ENCODE data around the gene PSMC4. TPM values are rescaled to one million over a fixed set of nuclear protein-coding genes. Genes with fewer than 3 reads are reported as not detected.

Gene PSMC4
- polyA plus RNA-seq, 1 of the 3 experiments (the other 2 are of a cell fraction): 173 TPM

- Histone ChIP-seq H3K79me2 (ENCODE audit: insufficient read depth) (peaks cover 28% of the 10 kb centered on the region), H2AFZ (ENCODE audit: low read depth) (no peak overlapping the region), H4K20me1 (ENCODE audit: insufficient read depth) (no peaks in the 10 kb centered on the region), H3K4me3 (ENCODE audit: low read depth in 2 of 2, low read length in 1 of 2) (no peak overlapping the region), H3K9me3 (no peaks in the 10 kb centered on the region), H3K27ac (ENCODE audit: low read depth in 2 of 2, low read length in 1 of 2) (no peak overlapping the region), H3K4me2 (no peak overlapping the region), H3K27me3 (ENCODE audit: insufficient read depth) (no peaks in the 10 kb centered on the region), H3K36me3 (replicated peaks in 1 of 2; ENCODE audit: control insufficient read depth in 1 of 2, insufficient read depth in 2 of 2, low read length in 1 of 2) (peaks cover 11 to 12% of the 10 kb centered on the region in 2 experiments), H3K9me2 (no peaks in the 10 kb centered on the region), H3F3A (replicated peaks; ENCODE audit: insufficient read depth) (peaks cover 3% of the 10 kb centered on the region), H3K9ac (no peak overlapping the region), H3K4me1 (ENCODE audit: control insufficient read depth in 1 of 2, insufficient read depth in 2 of 2, low read depth in 1 of 2, low read length in 1 of 2) (peaks cover 8 to 12% of the 10 kb centered on the region in 2 experiments; a peak in 2 of 4 replicates)
- TF ChIP-seq RCOR1 (IDR thresholded peaks at IDR 0.05; ENCODE audit: low read length): no peak
- WGBS (ENCODE audit: low lambda C conversion rate): 98% methylated on average over 15 of the region's 15 CpGs
- DNase-seq: no peak
- CTCF ChIA-PET: interaction anchor here (0.7 to 2.8 kb wide), 3 partner anchors 125 to 176 kb away, joined by 3 to 19 read pairs (median 13); no protein-coding TSS in a partner anchor
- POLR2A ChIA-PET: no interaction called here
These were observed 2.2 kb upstream of the PSMC4 start for GRCh38 chr19:39968789-39969188.

GRCh38 chr19:39969266-39969665 lies 1.7 kb upstream of the PSMC4 start:
- Histone ChIP-seq H3K9ac (no peak overlapping the region), H3K4me2 (peak overlapping the region; percentile 77; the same call in 1 of the 2 replicates), H3K27me3 (ENCODE audit: insufficient read depth) (no peaks in the 10 kb centered on the region), H2AFZ (ENCODE audit: low read depth) (no peak overlapping the region), H3K4me1 (ENCODE audit: control insufficient read depth in 1 of 2, insufficient read depth in 2 of 2, low read depth in 1 of 2, low read length in 1 of 2) (peaks cover 8 to 12% of the 10 kb centered on the region in 2 experiments; a peak in 2 of 4 replicates), H3K4me3 (ENCODE audit: low read depth in 2 of 2, low read length in 1 of 2) (no peak overlapping the region), H3F3A (replicated peaks; ENCODE audit: insufficient read depth) (peaks cover 3% of the 10 kb centered on the region), H4K20me1 (ENCODE audit: insufficient read depth) (no peaks in the 10 kb centered on the region), H3K9me2 (no peaks in the 10 kb centered on the region), H3K79me2 (ENCODE audit: insufficient read depth) (peaks cover 30% of the 10 kb centered on the region), H3K9me3 (no peaks in the 10 kb centered on the region), H3K36me3 (replicated peaks in 1 of 2; ENCODE audit: control insufficient read depth in 1 of 2, insufficient read depth in 2 of 2, low read length in 1 of 2) (peaks cover 14 to 16% of the 10 kb centered on the region in 2 experiments), H3K27ac (ENCODE audit: low read depth in 2 of 2, low read length in 1 of 2) (no peak overlapping the region)
- no peak for DNase-seq
- no peak for TF ChIP-seq USF1 (IDR thresholded peaks at IDR 0.05; ENCODE audit: borderline replicate concordance, low read depth)
- TF ChIP-seq MXI1 (IDR thresholded peaks at IDR 0.05; ENCODE audit: low read depth, low read length): no peak
- no peak for TF ChIP-seq FOSL2 (IDR thresholded peaks at IDR 0.05; ENCODE audit: borderline replicate concordance, low read depth)
- TF ChIP-seq TAF1 (IDR thresholded peaks at IDR 0.05; ENCODE audit: borderline replicate concordance, low read depth, low read length): no peak
- no peak for TF ChIP-seq NFIC (IDR thresholded peaks at IDR 0.05; ENCODE audit: borderline replicate concordance)
- TF ChIP-seq GATA2 (CRISPR knock-in tag; IDR thresholded peaks at IDR 0.05): no peak
- no peak for TF ChIP-seq CTCF (IDR thresholded peaks at IDR 0.05)
- TF ChIP-seq MAX (IDR thresholded peaks at IDR 0.05; ENCODE audit: low read depth): no peak
- no peak for TF ChIP-seq TCF12 (IDR thresholded peaks at IDR 0.05)
- no peak for TF ChIP-seq RFX5 (IDR thresholded peaks at IDR 0.05; ENCODE audit: low read length)
- TF ChIP-seq TEAD4 (IDR thresholded peaks at IDR 0.05; ENCODE audit: borderline replicate concordance, insufficient read depth): no peak
- TF ChIP-seq MEF2A (IDR thresholded peaks at IDR 0.05; ENCODE audit: borderline replicate concordance, low read depth): no peak
- TF ChIP-seq RCOR1 (IDR thresholded peaks at IDR 0.05; ENCODE audit: low read length): no peak
- TF ChIP-seq EZH2phosphoT487 (IDR thresholded peaks at IDR 0.05; ENCODE audit: borderline replicate concordance, low read depth): no peak
- no peak for TF ChIP-seq FOXM1 (IDR thresholded peaks at IDR 0.05; ENCODE audit: low read depth)
- ChIA-PET CTCF (interaction anchor here (0.7 to 2.8 kb wide), 5 partner anchors 11 to 177 kb away, joined by 3 to 19 read pairs (median 13); no protein-coding TSS in a partner anchor), POLR2A (no interaction called here)
- WGBS (ENCODE audit: low lambda C conversion rate): 98% methylated on average over 6 of the region's 6 CpGs
